ENCODE data around the gene MNT.
"Not testable (repeated sequence)": the region's sequence is repeated elsewhere in the genome, so short reads cannot be mapped to it uniquely, and the experiment has no call there.

Gene MNT

DNA sequence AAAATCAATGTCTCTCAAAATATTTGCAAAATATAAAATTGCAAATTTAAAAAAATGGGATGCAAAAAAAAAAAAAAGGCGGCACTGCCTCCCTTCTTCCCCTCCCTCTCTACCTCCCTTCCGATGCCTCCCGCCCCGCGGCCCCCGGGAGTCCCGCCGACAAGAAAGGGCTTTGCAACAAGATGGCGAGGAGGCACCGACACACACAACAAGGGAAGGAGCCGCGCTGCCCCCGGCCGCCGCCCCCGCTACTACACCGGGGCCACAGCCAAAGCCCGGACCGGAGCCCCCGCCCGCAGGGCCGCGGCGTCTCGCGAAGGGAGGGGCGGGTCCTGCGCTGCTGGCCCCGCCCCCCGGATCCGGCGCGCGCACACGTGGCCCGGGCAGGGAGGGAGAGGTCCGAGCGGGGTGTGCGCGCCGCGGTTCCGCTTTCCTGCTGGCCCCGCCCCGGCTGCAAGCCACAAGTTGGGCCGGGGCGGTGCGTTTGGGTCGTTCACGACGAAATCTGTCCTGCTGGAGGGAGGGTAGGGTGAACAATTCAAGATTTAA, at the start of gene MNT:
TSS of gene MNT (minus strand) at position 184 of the 549 bp plus-strand sequence. CDS start 348 bp downstream, outside the sequence.
- peak; percentile 95 for DNase-seq (ENCODE audit: low spot score)

DNA sequence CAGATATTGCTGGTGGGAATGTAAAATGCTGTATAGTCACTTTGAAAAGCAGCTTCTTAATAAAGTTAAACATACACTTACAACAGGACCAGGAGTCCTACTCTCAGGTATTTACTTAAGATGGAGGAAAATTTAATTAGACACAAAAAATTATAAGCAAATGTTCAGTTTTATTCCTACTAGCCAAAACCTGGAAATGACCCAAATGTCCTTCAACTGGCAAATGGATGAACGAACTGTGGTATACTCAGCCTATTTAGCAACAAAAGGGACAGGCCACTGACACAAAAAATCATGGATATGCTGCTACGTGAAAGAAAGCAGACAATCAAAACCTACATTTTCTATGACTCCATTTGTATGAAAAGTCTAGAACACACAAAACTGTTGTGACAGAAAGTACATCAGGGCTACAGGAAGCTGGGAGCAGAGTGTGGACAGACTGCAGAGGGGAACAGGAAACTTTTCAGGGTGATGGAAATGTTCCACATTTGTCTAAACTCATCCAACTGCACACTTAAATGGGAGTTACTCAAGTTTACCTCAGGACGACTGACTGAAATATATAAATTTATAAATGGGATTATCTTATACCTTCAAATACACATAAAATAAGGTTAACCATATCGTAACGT, 49.3 kb upstream of the MNT start:
- no peak for DNase-seq (ENCODE audit: low spot score)

DNA sequence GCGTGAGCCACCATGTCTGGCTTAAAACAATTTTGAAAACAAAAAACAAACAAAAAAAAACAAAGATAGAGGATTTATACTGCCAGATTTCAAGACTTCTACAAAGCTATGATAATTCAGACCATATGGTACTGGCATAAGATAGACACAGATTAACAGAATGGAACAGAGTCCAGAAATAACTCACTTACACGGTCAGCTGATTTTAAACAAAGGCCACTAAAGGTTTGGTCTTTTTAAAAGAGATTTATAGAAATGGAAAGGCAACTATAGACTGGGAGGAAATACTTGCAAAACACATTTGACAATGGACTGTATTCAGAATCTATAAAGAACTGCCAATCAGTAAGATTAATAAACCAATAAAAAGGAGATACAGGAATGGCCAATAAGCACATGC, 48.6 kb upstream of the MNT start:
- no peak for DNase-seq (ENCODE audit: low spot score)

DNA sequence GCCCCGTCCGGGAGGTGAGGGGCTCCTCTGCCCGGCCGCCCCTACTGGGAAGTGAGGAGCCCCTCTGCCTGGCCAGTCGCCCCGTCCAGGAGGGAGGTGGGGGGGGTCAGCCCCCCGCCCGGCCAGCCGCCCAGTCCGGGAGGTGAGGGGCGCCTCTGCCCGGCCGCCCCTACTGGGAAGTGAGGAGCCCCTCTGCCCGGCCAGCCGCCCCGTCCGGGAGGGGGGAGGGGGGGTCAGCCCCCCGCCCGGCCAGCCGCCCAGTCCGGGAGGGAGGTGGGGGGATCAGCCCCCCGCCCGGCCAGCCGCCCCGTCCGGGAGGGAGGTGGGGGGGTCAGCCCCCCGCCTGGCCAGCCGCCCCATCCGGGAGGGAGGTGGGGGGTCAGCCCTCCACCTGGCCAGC, 46.6 kb upstream of the MNT start:
- DNase-seq (ENCODE audit: low spot score), result not testable (repeated sequence)

GRCh38 chr17:2445638-2446037, 44.8 kb upstream of the MNT start:
- DNase-seq (ENCODE audit: low spot score), result no peak

GRCh38 chr17:2444382-2444781, 43.5 kb upstream of the MNT start:
- no peak for DNase-seq (ENCODE audit: low spot score)

GRCh38 chr17:2442166-2442565, 41.3 kb upstream of the MNT start:
- no peak for DNase-seq (ENCODE audit: low spot score)

DNA sequence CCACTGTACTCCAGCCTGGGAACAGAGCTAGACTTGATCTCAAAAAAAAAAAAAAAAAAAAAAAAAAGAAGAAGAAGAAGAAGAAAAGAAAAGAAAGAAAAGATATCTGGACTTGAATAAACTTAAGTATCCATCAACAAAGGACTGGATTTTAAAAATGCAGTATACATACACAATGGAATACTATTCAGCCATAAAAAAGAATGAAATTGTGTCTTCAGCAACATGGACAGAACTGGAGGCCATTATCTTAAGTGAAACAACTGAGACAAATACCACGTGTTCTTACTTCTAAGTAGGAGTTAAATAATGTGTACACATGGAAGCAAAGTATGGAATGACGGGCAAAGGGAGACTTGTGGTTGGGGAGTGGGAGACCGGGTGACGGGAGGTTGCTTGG, 40.1 kb upstream of the MNT start:
- no peak for DNase-seq (ENCODE audit: low spot score)

DNA sequence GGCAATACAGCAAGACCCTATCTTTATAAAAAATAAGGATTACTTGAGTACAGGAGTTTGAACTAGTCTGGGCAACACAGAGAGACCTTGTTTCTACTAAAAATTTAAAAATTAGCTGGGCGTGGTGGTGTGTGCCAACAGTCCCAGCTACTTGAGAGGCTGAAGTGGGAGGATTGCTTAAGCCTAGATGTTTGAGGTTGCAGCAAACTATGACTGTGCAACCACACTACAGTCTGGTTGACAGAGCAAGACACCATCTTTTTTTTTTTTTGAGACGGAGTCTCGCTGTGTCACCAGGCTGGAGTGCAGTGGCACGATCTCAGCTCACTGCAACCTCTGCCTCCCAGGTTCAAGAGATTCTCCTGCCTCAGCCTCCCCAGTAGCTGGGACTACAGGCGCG, 39.1 kb upstream of the MNT start:
- DNase-seq (ENCODE audit: low spot score), result not testable (repeated sequence)

DNA sequence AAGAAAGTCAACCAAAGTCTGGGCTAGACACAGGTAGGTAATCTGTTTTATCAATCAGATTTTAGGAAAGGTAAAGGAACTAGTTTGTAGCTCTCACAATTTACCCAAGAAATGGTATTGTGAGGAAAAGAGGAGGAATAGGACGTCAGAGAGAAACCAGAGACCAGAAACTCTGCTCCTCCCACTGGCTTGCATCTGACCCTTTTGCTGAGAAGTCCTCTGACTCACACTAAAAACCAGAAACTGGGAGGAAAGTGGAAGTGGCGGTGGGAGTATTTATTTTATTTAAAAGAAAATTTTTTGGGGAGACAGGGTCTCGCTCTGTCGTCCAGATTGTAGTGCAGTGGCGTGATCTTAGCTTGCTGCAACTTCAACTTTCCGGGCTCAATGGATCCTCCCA, 38.0 kb upstream of the MNT start:
- DNase-seq (ENCODE audit: low spot score), result no peak

GRCh38 chr17:2436316-2436905, 35.6 kb upstream of the MNT start:
- no peak for DNase-seq (ENCODE audit: low spot score)

GRCh38 chr17:2435862-2436261, 35.0 kb upstream of the MNT start:
- no peak for DNase-seq (ENCODE audit: low spot score)

DNA sequence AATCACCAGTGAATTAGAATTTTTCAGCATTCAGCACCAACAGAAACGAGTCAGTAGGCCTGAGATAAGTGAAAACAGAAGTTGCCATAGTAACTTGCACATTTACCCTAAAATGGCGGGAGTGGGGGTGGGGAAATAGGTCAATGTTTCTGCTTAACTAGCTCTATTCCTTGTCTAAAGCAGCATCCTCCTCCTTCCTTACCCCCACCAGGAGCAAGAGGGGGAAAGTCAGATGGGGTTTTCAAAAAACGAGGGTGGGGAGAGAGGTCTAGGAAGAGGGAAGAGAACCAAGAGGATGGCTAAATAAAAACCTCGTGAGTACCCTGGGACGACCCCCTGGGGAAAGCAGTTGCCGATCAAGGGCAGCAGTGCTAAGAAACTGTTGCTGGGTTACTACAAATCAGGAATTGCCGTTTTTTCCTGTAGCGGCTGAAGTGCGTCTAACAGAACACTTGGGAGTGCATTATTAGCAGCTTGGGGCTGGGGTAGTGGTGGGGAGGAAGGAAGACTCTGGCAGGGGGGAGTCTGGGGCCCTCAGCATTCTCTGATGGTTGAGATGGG, 34.4 kb upstream of the MNT start:
- no peak for DNase-seq (ENCODE audit: low spot score)

DNA sequence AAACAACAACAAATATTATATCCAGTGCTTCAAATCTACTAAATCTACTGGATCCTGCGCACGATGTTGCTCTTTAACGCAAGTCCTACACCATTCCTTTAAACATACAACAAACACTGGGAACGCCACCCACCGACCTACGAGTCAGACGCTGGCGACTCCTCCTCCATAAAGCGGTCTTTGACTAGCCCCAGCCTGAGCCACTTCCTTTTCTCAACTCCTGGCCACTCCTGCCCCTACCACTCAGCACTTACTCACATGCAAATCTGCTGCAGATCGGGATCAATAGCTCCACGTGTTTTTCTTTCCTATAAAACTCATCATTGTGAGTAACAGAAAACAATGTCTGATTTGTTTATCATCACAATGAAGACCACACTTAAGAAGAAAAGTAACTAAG, 32.8 kb upstream of the MNT start:
- DNase-seq (ENCODE audit: low spot score), result no peak

GRCh38 chr17:2427910-2428309, 27.1 kb upstream of the MNT start:
- no peak for DNase-seq (ENCODE audit: low spot score)

- no peak for DNase-seq (ENCODE audit: low spot score)
Observed at GRCh38 chr17:2427215-2427614, 26.4 kb upstream of the MNT start.

DNA sequence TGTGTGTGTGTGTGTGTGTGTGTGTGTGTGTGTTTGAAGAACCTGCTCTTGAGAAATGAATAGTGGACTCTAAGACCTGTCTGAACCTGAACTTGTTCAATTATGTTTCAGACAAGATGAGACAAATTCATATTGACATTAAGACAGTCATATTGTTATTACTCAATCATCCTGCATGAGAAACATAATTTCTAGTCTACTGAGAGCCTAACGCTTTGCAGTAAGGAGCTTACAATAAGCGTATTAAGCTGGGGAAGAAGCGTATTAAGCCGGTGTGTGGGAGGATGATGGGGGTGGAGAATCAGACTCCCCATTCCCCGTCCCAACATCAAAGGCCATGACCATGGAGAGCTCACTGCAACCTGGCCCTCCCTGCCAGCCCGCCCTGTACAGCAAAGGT, 22.4 kb upstream of the MNT start:
- DNase-seq (ENCODE audit: low spot score), result no peak

- DNase-seq (ENCODE audit: low spot score), result no peak
Observed at GRCh38 chr17:2421315-2422147, 20.7 kb upstream of the MNT start.

- no peak for DNase-seq (ENCODE audit: low spot score)
Observed at GRCh38 chr17:2420176-2420575, 19.3 kb upstream of the MNT start.

GRCh38 chr17:2419486-2419885, 18.6 kb upstream of the MNT start:
- DNase-seq (ENCODE audit: low spot score), result no peak

DNA sequence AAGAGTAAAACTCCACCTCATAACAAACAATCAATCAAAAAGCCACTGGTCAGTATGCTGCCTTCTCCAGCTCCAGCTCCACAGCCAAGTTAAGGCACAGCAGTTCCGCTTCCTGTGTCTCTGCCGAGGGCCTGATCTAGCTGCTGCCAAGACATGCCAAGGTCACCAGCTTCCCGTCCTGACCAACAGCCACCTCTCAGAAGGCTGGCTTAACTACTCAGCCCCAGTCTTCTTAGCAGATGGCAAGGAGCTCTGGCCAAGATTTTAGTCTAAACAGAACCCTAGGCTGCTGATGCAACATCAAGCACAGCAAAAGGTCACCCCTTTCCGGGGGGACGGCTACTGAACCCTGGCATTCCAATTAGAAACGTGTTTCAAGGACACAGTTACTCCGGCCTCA, 17.7 kb upstream of the MNT start:
- no peak for DNase-seq (ENCODE audit: low spot score)

DNA sequence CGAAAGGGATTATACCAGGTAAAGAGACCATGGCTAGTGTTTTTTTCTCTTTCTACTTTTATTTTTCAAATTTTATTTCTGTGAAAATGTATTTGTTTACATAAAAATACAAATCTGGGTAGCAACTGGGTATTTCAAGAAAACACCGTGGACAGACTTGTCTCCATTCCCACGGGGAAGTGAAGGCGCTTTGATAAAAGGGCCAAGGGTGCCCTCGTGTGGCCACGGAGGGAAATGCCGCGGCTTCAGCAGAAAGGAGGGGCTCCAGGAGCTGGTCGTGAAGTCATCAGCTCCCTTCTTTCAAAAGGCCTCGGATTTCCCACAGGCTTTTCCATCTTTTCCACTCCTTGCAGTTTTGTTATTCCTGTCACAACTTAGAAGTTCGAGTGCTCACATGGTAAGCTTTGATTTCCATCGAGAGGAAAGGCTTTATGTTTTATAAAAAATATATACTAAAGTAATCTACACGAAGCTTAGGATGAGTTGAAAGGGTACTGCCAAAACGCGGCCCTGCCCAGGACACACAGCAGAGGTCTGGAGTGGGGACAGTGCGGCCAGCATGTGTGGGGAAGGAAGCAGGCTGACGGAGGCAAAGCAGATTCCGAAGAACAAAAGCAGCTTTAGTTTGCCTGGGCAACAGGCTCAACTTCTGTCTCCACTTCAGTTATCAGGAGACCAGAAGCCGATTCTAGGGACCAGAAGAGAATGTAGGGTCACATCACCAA, 15.3 kb upstream of the MNT start:
- peak; percentile 89 for DNase-seq (ENCODE audit: low spot score)
